ENCODE data around the gene CPN1. TPM values are rescaled to one million over a fixed set of nuclear protein-coding genes. Genes with fewer than 3 reads are reported as not detected.

Gene CPN1
- total RNA-seq, 1 experiment from 2014 or later = not detected

DNA sequence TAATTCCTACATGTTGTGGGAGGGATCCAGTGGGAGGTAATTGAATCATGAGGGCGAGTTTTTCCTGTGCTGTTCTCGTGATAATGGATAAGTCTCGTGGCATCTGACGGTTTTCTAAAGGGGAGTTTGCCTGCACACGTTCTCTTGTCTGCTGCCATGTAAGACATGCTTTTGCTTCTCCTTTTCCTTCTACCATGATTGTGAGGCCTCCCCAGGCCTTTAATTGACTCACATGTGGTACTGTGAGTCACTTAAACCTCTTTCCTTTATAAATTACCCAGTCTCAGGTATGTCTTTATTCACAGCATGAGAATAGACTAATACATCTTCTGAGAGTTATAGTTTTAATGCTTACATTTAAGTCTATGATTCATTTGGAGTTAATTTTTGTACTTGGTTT lies 22.6 kb upstream of the CPN1 start:
- Mint-ChIP-seq H3K36me3 (ENCODE audit: insufficient read depth, unreplicated experiment) (no peaks in the 10 kb centered on the region), H3K4me3 (ENCODE audit: low read depth, unreplicated experiment) (no peak overlapping the region), H3K4me1 (ENCODE audit: low read depth, unreplicated experiment) (peaks cover 13% of the 10 kb centered on the region), H3K27ac (ENCODE audit: unreplicated experiment) (no peak overlapping the region), H3K9me3 (ENCODE audit: low read depth, unreplicated experiment) (peaks cover 3% of the 10 kb centered on the region), H3K27me3 (ENCODE audit: unreplicated experiment) (peaks cover 26% of the 10 kb centered on the region)
- CTCF ChIA-PET = no interaction called here
- no peak for DNase-seq
- no TSS peak for BruUV-seq (replicated peaks)
- TF ChIP-seq, protein P1, sequence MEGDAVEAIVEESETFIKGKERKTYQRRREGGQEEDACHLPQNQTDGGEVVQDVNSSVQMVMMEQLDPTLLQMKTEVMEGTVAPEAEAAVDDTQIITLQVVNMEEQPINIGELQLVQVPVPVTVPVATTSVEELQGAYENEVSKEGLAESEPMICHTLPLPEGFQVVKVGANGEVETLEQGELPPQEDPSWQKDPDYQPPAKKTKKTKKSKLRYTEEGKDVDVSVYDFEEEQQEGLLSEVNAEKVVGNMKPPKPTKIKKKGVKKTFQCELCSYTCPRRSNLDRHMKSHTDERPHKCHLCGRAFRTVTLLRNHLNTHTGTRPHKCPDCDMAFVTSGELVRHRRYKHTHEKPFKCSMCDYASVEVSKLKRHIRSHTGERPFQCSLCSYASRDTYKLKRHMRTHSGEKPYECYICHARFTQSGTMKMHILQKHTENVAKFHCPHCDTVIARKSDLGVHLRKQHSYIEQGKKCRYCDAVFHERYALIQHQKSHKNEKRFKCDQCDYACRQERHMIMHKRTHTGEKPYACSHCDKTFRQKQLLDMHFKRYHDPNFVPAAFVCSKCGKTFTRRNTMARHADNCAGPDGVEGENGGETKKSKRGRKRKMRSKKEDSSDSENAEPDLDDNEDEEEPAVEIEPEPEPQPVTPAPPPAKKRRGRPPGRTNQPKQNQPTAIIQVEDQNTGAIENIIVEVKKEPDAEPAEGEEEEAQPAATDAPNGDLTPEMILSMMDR (IDR thresholded peaks at IDR 0.05; ENCODE audit: unreplicated experiment) = no peak
- intact Hi-C loops (cut with micrococcal nuclease; ENCODE audit: unreplicated experiment) = no loop called here

DNA sequence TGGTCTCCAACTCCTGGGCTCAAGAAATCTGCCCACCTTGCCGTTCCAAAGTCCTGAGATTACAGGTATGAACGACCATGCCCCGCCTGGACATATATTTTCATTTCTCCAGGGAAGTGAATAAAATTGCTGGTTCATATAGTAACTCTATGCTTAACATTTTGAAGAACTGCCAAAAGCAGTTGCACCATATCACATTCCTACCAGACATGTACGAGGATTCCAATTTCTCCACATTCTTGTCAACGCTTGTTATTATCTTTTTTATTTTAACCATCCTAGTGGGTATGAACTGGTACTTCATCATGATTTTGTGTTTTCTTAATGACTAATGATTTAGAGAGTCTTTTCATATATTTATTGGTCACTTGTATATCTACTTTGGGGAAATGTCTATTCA lies 21.9 kb upstream of the CPN1 start:
- TF ChIP-seq, protein P1 (IDR thresholded peaks at IDR 0.05; ENCODE audit: unreplicated experiment) = no peak
- Mint-ChIP-seq H3K36me3 (ENCODE audit: insufficient read depth, unreplicated experiment) (no peaks in the 10 kb centered on the region), H3K4me3 (ENCODE audit: low read depth, unreplicated experiment) (no peak overlapping the region), H3K4me1 (ENCODE audit: low read depth, unreplicated experiment) (peaks cover 13% of the 10 kb centered on the region), H3K9me3 (ENCODE audit: low read depth, unreplicated experiment) (peaks cover 3% of the 10 kb centered on the region), H3K27ac (ENCODE audit: unreplicated experiment) (no peak overlapping the region), H3K27me3 (ENCODE audit: unreplicated experiment) (peaks cover 26% of the 10 kb centered on the region)
- no peak for DNase-seq
- CTCF ChIA-PET = no interaction called here
- intact Hi-C loops (cut with micrococcal nuclease; ENCODE audit: unreplicated experiment) = no loop called here
- BruUV-seq (replicated peaks) = no TSS peak

DNA sequence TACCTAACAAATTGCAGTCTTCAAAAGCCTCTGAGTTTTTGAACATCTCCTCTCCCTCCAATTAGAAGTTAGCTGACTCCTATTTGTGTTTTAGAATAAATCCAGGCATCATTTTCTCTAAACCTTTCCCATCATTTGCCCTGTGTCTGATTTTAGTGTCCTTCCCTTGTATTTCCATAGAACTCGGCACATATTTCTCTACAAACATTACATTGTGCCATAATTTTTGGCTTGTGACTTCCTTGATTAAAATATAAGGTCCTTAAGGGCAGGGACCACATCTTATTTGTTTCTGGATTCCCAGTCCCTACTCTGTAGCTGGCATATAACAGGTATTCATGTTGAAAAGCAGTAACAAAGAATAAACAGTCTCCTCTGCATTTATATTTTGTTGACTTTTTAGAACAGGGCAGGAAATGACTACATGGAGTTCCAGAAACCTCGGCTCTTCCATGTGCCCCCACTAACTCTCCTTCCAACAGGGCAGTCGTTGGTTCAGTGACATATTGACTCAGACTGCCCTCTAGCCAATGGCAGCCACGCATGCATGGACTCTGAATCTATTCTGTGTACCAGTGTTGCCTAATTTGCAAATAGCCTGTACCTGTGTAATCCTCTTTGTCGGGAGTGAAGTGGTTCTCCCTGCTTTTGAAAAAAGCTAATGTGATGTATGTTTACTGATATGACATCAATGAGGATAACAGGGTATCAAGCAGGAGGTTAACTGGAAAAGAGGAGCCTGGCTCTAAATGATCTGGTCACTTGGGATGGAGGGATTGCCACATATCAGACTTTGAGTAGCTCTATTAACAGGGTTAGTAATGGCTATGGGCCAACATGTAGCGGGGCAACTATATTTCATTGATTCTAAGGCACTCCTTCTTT lies 19.8 kb upstream of the CPN1 start:
- no peak for DNase-seq
- Mint-ChIP-seq H3K9me3 (ENCODE audit: low read depth, unreplicated experiment) (peaks cover 3% of the 10 kb centered on the region), H3K27me3 (ENCODE audit: unreplicated experiment) (peaks cover 46% of the 10 kb centered on the region), H3K36me3 (ENCODE audit: insufficient read depth, unreplicated experiment) (no peaks in the 10 kb centered on the region), H3K27ac (ENCODE audit: unreplicated experiment) (no peak overlapping the region), H3K4me1 (ENCODE audit: low read depth, unreplicated experiment) (peaks cover 13% of the 10 kb centered on the region), H3K4me3 (ENCODE audit: low read depth, unreplicated experiment) (no peak overlapping the region)
- CTCF ChIA-PET = no interaction called here
- intact Hi-C loops (cut with micrococcal nuclease; ENCODE audit: unreplicated experiment) = no loop called here
- no TSS peak for BruUV-seq (replicated peaks)
- TF ChIP-seq, protein P1 (IDR thresholded peaks at IDR 0.05; ENCODE audit: unreplicated experiment) = no peak

DNA sequence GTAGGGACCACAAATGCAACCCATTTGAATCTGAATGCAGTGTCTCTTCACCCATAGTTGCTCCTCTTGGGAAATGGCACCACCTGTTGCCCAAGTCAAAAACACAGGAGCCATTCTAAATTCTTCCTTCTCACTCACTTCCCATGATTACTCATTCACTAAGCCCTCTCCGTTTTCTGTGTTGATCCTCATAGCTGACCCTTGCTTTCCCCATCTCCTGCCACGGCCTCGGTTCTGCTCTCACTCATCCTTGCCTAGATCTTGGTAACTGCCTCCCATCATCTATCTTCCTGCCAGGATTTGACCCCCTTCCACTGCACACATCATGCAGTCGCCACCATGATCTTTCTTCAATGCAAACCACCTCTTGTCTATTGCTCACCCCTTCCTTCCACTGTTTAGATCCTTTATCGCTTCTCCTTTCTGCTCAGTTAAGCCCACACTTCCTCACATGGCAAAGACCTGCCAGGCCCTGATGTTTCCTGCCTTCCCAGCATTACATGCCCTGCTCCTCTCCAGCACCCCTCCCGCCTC lies 19.0 kb upstream of the CPN1 start:
- TF ChIP-seq, protein P1 (IDR thresholded peaks at IDR 0.05; ENCODE audit: unreplicated experiment) = no peak
- Mint-ChIP-seq H3K4me3 (ENCODE audit: low read depth, unreplicated experiment) (no peak overlapping the region), H3K4me1 (ENCODE audit: low read depth, unreplicated experiment) (peaks cover 13% of the 10 kb centered on the region), H3K27me3 (ENCODE audit: unreplicated experiment) (peaks cover 48% of the 10 kb centered on the region), H3K36me3 (ENCODE audit: insufficient read depth, unreplicated experiment) (no peaks in the 10 kb centered on the region), H3K27ac (ENCODE audit: unreplicated experiment) (no peak overlapping the region), H3K9me3 (ENCODE audit: low read depth, unreplicated experiment) (peaks cover 3% of the 10 kb centered on the region)
- intact Hi-C loops (cut with micrococcal nuclease; ENCODE audit: unreplicated experiment) = no loop called here
- CTCF ChIA-PET = no interaction called here
- no TSS peak for BruUV-seq (replicated peaks)
- no peak for DNase-seq
